Liver (tissue), 2 donors: ENCODE data around the gene VASH2.
"Not testable (repeated sequence)": the region's sequence is repeated elsewhere in the genome, so short reads cannot be mapped to it uniquely, and the experiment has no call there.

Experiments
- EGR1 ChIP-seq, 2 donors: IDR thresholded peaks; 2 replicates each; pipeline ENCODE4 v1.6.1; 2016 to 2018; ENCODE audit warnings: antibody characterized with exemption in 2 of 2, low read depth in 2 of 2
- GABPA ChIP-seq, 2 donors: IDR thresholded peaks in 1 of 2; conservative IDR thresholded peaks in 1 of 2; 2 replicates each; pipeline ENCODE4 v1.6.1; 2016; ENCODE audit warnings: antibody characterized with exemption in 2 of 2, mild to moderate bottlenecking in 1 of 2, moderate library complexity in 1 of 2
- JUND ChIP-seq, 2 donors: IDR thresholded peaks; 2 replicates each; pipeline ENCODE4 v1.6.1; 2016; ENCODE audit warnings: antibody characterized with exemption in 2 of 2
- MAX ChIP-seq: IDR thresholded peaks from 2 replicates; pipeline ENCODE4 v1.6.1; 2016; ENCODE audit warnings: antibody characterized with exemption
- donor health status: healthy.

GRCh38 chr1:212914110-212914509 is 36.2 kb upstream of the VASH2 start:
- TF ChIP-seq GABPA (IDR thresholded peaks at IDR 0.05 in 1 of 2, conservative IDR thresholded peaks at IDR 0.05 in 1 of 2); JUND (IDR thresholded peaks at IDR 0.05); EGR1 (IDR thresholded peaks at IDR 0.05; ENCODE audit: low read depth in 2 of 2); MAX: not testable (repeated sequence)
